Left lung (tissue), 10 donors: ENCODE results near the gene C4orf36. TPM values are rescaled to one million over a fixed set of nuclear protein-coding genes. Genes with fewer than 3 reads are reported as not detected.

ENCODE experiments used
- ATAC-seq: fragments of 200-7000 bp; cut with Tn5 transposase; one replicate; pipeline ENCODE4 v1.9.1; 2020; ENCODE audit warnings: moderate library complexity
- DNase-seq, 4 donors: peaks; one replicate each; pipeline ENCODE4 v3.0.0-alpha.2; 2013 to 2020
- H3K27ac ChIP-seq, 2 donors: fragments of 200-600 bp; sonication (generic) in 1 of 2; one replicate each; pipeline versions ENCODE4 v1.5.0 to v1.8.0; 2020 to 2021
- H3K27me3 ChIP-seq, 2 donors: fragments of 200-600 bp; sonication (generic) in 1 of 2; one replicate each; pipeline versions ENCODE4 v1.5.0 to v1.8.0; 2020 to 2021
- H3K36me3 ChIP-seq, 2 donors: fragments of 200-600 bp; sonication (generic) in 1 of 2; one replicate each; pipeline versions ENCODE4 v1.5.0 to v1.8.0; 2020 to 2021
- H3K4me1 ChIP-seq, 2 donors: fragments of 200-600 bp; one replicate each; pipeline ENCODE4 v1.8.0; 2021
- H3K4me3 ChIP-seq, 2 donors: fragments of 200-600 bp; sonication (generic) in 1 of 2; one replicate each; pipeline versions ENCODE4 v1.5.0 to v1.8.0; 2020 to 2021; ENCODE audit warnings: mild to moderate bottlenecking in 1 of 2
- H3K9me3 ChIP-seq, 2 donors: fragments of 200-600 bp; sonication (generic) in 1 of 2; one replicate each; pipeline versions ENCODE4 v1.5.0 to v1.8.0; 2020 to 2021
- intact Hi-C, 2 donors: fragments of 100-400 bp; cut with DNase I; formaldehyde crosslinking; loops; one replicate each; pipeline versions ENCODE4 v1.11.2 to v1.14.2; 2022
- polyA plus RNA-seq, 6 donors: library from polyadenylated mRNA; unstranded; fragments of 120-200 nt; gene quantifications; one replicate each; pipeline ENCODE4 v1.2.1, GENCODE V29; 2013; ENCODE audit not compliant: insufficient read length in 6 of 6
- total RNA-seq, 2 donors: library from RNA; stranded (reverse); fragmentation: NEBNext Ultra II Directional; extraction: Animal tissue kit (Norgen Biotek cat#: 25700); gene quantifications; one replicate each; pipeline ENCODE4 v1.2.1, GENCODE V29; 2021
- TF ChIP-seq, protein P1 (sequence below), 2 donors: fragments of 200-600 bp; sonication (generic) in 1 of 2; IDR thresholded peaks; one replicate each; pipeline versions ENCODE4 v1.5.0 to v1.8.0; 2021; ENCODE audit warnings: antibody characterized with exemption in 2 of 2
- donor health status: DM: no; HTN: yes; CAD: no.
- donor health status: DM: no; HTN: no; CAD: no.

Gene C4orf36
- total and polyA plus RNA-seq, 8 donors, result 1.7 to 11.4 (median 10.1) TPM

DNA sequence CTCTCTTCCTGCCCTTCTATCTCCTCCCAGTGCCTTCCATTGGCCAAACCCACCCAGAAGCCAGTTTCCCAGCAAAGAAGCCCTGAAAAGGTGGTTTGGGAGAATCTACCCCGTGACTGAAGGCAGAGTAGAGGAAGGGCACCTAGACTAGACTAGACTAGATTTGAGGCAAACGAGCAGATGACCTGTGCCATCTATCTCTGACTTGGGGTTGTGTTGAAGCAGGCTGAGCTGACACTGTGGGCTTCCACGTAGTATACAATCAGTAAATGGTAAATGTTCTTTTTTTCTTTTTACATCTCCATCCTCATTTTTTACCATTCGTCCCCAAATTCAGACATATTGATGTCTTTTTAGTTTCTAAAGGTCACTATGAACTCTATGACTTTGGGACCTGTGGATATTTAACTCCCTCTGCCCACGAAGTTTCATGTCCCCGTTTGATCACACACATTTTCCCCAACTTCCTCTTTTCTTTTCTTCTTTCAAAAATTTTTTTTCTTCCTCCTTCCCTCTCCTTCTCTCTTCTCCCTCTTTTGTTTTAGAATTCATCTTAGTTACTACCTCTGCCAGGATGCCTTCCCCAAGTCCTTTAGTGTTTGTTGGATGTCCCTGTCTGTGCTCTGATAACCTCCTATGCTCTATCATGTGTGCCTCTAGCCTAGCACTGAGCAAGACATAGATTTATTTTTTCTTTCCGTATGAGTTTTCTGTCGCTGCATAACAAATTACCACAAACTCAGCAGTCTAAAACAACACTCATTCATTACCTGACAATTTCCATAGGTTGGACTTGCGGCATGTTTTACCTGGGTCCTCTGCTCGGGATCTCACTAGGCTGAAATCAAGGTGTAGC, 36.4 kb upstream of the C4orf36 start:
- Histone ChIP-seq H3K27ac (peak overlapping the region; percentile 18 to 42), H3K27me3 (no peaks in the 10 kb centered on the region), H3K4me1 (peaks cover 2 to 36% of the 10 kb centered on the region in 2 donors), H3K4me3 (no peak overlapping the region), H3K36me3 (no peaks in the 10 kb centered on the region), H3K9me3 (no peaks in the 10 kb centered on the region)
- TF ChIP-seq, protein P1, sequence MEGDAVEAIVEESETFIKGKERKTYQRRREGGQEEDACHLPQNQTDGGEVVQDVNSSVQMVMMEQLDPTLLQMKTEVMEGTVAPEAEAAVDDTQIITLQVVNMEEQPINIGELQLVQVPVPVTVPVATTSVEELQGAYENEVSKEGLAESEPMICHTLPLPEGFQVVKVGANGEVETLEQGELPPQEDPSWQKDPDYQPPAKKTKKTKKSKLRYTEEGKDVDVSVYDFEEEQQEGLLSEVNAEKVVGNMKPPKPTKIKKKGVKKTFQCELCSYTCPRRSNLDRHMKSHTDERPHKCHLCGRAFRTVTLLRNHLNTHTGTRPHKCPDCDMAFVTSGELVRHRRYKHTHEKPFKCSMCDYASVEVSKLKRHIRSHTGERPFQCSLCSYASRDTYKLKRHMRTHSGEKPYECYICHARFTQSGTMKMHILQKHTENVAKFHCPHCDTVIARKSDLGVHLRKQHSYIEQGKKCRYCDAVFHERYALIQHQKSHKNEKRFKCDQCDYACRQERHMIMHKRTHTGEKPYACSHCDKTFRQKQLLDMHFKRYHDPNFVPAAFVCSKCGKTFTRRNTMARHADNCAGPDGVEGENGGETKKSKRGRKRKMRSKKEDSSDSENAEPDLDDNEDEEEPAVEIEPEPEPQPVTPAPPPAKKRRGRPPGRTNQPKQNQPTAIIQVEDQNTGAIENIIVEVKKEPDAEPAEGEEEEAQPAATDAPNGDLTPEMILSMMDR (IDR thresholded peaks at IDR 0.05), result no peak
- intact Hi-C loops, result loop anchor here in 1 of 2 donors (10.0 kb wide), 1 partner anchor 306 kb away; no protein-coding TSS in a partner anchor
- DNase-seq (no peak), ATAC-seq (peak; percentile 6)

DNA sequence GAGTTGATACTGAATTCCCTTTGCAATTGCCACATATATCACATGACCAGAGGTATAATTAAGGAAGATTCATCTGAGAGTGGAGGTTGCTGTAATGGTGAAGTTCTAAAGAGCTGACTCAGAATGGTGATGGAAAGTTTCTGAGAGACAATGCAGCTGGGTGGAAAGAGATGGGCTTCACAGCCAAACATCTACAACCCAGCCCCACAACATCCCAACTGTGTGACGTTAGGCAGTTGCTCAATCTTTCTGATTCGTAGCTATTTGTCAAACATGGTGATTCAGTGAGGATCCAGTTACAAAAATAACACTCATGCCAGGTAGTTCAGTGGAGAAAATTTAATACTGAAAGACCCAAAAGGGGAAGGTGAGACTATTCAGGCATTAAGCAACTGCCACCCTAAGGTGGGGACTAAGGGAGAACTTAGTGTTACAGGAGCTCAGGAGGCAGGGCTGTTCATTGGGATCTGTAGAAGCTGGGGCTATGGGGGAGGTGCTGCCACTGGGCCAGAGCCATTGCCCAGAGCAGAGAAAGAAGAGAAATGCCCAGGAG, 35.7 kb upstream of the C4orf36 start:
- H3K27ac ChIP-seq, result peak overlapping the region; percentile 18 to 42
- peak; percentile 84 for ATAC-seq
- no peak for DNase-seq
- no peaks in the 10 kb centered on the region for H3K36me3 ChIP-seq
- H3K27me3 ChIP-seq, result no peaks in the 10 kb centered on the region
- no peaks in the 10 kb centered on the region for H3K9me3 ChIP-seq
- TF ChIP-seq, protein P1 (IDR thresholded peaks at IDR 0.05), result no peak
- H3K4me1 ChIP-seq, result peaks cover 0 to 33% of the 10 kb centered on the region in 2 donors
- intact Hi-C loops, result loop anchor here in 1 of 2 donors (10.0 kb wide), 1 partner anchor 307 kb away; no protein-coding TSS in a partner anchor
- no peak overlapping the region for H3K4me3 ChIP-seq

DNA sequence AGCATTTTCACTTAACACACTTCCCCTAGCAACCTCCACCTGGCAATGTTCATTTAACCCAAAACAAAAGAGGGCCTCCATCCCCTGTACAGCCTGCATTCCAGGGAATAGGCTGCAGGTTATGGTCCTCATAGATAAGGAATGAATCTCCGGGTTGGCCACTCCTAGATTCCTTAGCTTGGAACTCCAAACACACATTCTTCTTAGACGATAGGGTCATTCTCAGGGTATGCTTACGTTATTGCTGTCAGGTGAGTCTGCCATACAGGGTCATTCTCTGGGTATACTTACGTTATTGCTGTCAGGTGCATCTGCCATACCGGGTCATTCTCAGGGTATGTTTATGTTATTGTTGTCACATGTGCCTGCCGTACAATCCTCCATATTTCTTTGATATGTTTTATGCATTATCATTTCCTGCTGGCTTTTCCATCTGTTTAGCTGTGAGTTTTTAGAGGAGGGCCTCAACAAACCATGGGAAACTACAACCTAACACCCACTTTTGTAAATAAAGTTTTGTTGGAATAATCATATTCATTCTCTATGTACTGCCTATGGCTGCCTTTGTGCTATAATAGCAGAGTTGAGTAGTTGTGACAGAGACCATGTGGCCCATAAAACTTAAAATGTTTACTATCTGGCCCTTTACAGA, 34.3 kb upstream of the C4orf36 start:
- Histone ChIP-seq H3K27ac (no peak overlapping the region), H3K4me3 (no peak overlapping the region), H3K36me3 (no peaks in the 10 kb centered on the region), H3K27me3 (no peaks in the 10 kb centered on the region), H3K9me3 (no peaks in the 10 kb centered on the region), H3K4me1 (peaks cover 0 to 45% of the 10 kb centered on the region in 2 donors)
- intact Hi-C loops, result loop anchor here in 1 of 2 donors (10.0 kb wide), 1 partner anchor 308 kb away; no protein-coding TSS in a partner anchor
- ATAC-seq (no peak), DNase-seq (no peak)
- TF ChIP-seq, protein P1 (IDR thresholded peaks at IDR 0.05), result no peak

DNA sequence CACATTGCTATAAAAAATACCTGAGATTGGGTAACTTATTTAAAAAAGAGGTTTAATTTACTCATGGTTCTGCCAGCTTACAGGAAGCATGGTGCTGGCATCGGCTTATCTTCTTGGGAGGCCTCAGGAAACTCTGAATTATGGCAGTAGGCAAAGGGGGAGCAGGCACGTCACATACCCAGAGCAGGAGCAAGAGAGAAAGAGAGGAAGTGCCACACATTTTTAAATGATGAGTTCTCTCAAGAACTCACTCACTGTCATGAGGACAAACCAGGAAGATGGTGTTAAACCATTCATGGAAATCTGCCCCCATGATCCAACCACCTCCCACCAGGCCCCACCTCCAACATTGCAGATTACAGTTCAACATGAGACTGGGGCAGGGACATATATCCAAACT, 32.6 kb upstream of the C4orf36 start:
- no peaks in the 10 kb centered on the region for H3K9me3 ChIP-seq
- TF ChIP-seq, protein P1 (IDR thresholded peaks at IDR 0.05), result no peak
- H3K27me3 ChIP-seq, result no peaks in the 10 kb centered on the region
- peaks cover 0 to 56% of the 10 kb centered on the region in 2 donors for H3K4me1 ChIP-seq
- no peak for ATAC-seq
- no peaks in the 10 kb centered on the region for H3K36me3 ChIP-seq
- intact Hi-C loops, result loop anchor here in 1 of 2 donors (10.0 kb wide), 1 partner anchor 310 kb away; no protein-coding TSS in a partner anchor
- H3K27ac ChIP-seq, result peak overlapping the region in 1 of 2 donors; percentile 37
- no peak overlapping the region for H3K4me3 ChIP-seq
- DNase-seq, result no peak
